Nephron progenitor cell (in vitro differentiated cells): ENCODE results near the gene RRN3.
"Not testable (repeated sequence)": the region's sequence is repeated elsewhere in the genome, so short reads cannot be mapped to it uniquely, and the experiment has no call there.

Experiments
- DNase-seq: peaks from one replicate; pipeline ENCODE4 v3.0.0; 2021
- H3K27ac Mint-ChIP-seq: 2 replicates; pipeline ENCODE4 v1.8.0; 2021; ENCODE audit warnings: mild to moderate bottlenecking, moderate library complexity, mixed read lengths
- H3K27me3 Mint-ChIP-seq: 2 replicates; pipeline ENCODE4 v1.8.0; 2021; ENCODE audit warnings: mild to moderate bottlenecking, low read depth, mixed read lengths; ENCODE audit not compliant: poor library complexity
- H3K36me3 Mint-ChIP-seq: 2 replicates; pipeline ENCODE4 v1.8.0; 2021; ENCODE audit warnings: low read depth, mixed read lengths
- H3K4me1 Mint-ChIP-seq: 2 replicates; pipeline ENCODE4 v1.8.0; 2021; ENCODE audit warnings: mixed read lengths
- H3K4me3 Mint-ChIP-seq: 2 replicates; pipeline ENCODE4 v1.8.0; 2021; ENCODE audit warnings: mild to moderate bottlenecking, moderate library complexity, mixed read lengths
- H3K9me3 Mint-ChIP-seq: 2 replicates; pipeline ENCODE4 v1.8.0; 2021; ENCODE audit warnings: mild to moderate bottlenecking, moderate library complexity, mixed read lengths
- CTCF ChIP-seq: fragments of 200-600 bp; sonication (generic); IDR thresholded peaks from 2 replicates; pipeline ENCODE4 v1.5.0; 2021; ENCODE audit warnings: antibody characterized with exemption

The RRN3 gene

GRCh38 chr16:15073101-15073500 lies 21.0 kb downstream of the RRN3 start:
- Mint-ChIP-seq H3K27me3 (no peaks in the 10 kb centered on the region), H3K36me3 (peaks cover 67% of the 10 kb centered on the region), H3K4me3 (no peak overlapping the region), H3K9me3 (no peaks in the 10 kb centered on the region), H3K27ac (peak overlapping the region; percentile 77), H3K4me1 (peaks cover 3% of the 10 kb centered on the region)
- no peak for TF ChIP-seq CTCF
- no peak for DNase-seq

- H3K9me3 Mint-ChIP-seq, H3K4me3 Mint-ChIP-seq, H3K4me1 Mint-ChIP-seq, DNase-seq, H3K27me3 Mint-ChIP-seq: not testable (repeated sequence)
- peak; percentile 41 for TF ChIP-seq CTCF
- peaks cover 58% of the 10 kb centered on the region for H3K36me3 Mint-ChIP-seq
- H3K27ac Mint-ChIP-seq: peak overlapping the region; percentile 81
These were observed 21.9 kb downstream of the RRN3 start for GRCh38 chr16:15071916-15072769.

GRCh38 chr16:15071013-15071412 lies 23.1 kb downstream of the RRN3 start:
- H3K27ac Mint-ChIP-seq, H3K9me3 Mint-ChIP-seq, DNase-seq, H3K4me3 Mint-ChIP-seq, H3K27me3 Mint-ChIP-seq, H3K4me1 Mint-ChIP-seq: not testable (repeated sequence)
- peaks cover 52% of the 10 kb centered on the region for H3K36me3 Mint-ChIP-seq

GRCh38 chr16:15066690-15067089 lies 27.4 kb downstream of the RRN3 start:
- H3K4me3 Mint-ChIP-seq, H3K4me1 Mint-ChIP-seq, H3K27me3 Mint-ChIP-seq, H3K27ac Mint-ChIP-seq, H3K9me3 Mint-ChIP-seq, DNase-seq: not testable (repeated sequence)
- H3K36me3 Mint-ChIP-seq: peaks cover 47% of the 10 kb centered on the region

- H3K27ac Mint-ChIP-seq, H3K9me3 Mint-ChIP-seq, H3K4me1 Mint-ChIP-seq, H3K27me3 Mint-ChIP-seq, DNase-seq, H3K4me3 Mint-ChIP-seq: not testable (repeated sequence)
- H3K36me3 Mint-ChIP-seq: peaks cover 53% of the 10 kb centered on the region
These were observed 28.1 kb downstream of the RRN3 start for GRCh38 chr16:15065961-15066360.

- H3K4me1 Mint-ChIP-seq, H3K27ac Mint-ChIP-seq, H3K27me3 Mint-ChIP-seq, H3K9me3 Mint-ChIP-seq, DNase-seq, H3K4me3 Mint-ChIP-seq: not testable (repeated sequence)
- H3K36me3 Mint-ChIP-seq: peaks cover 77% of the 10 kb centered on the region
These were observed 31.8 kb downstream of the RRN3 start for GRCh38 chr16:15062085-15062810.

GRCh38 chr16:15059324-15059723 lies 34.7 kb downstream of the RRN3 start:
- peak overlapping the region; percentile 22 for H3K27ac Mint-ChIP-seq

More at GRCh38 chr16:15059324-15059723, 34.7 kb downstream of the RRN3 start:
- Mint-ChIP-seq H3K4me1 (peaks cover 13% of the 10 kb centered on the region), H3K36me3 (peaks cover 56% of the 10 kb centered on the region), H3K9me3 (no peaks in the 10 kb centered on the region), H3K27me3 (no peaks in the 10 kb centered on the region), H3K4me3 (no peak overlapping the region)
- no peak for TF ChIP-seq CTCF
- DNase-seq: no peak
